Epithelial cell of proximal tubule (primary cell): ENCODE data around the gene MTNR1A. TPM values are rescaled to one million over a fixed set of nuclear protein-coding genes. Genes with fewer than 3 reads are reported as not detected.

Source experiments
- DNase-seq: peaks from one replicate; pipeline ENCODE4 v3.0.0-alpha.2; 2011; ENCODE audit warnings: low read depth
- H3K4me3 ChIP-seq: 2 replicates; pipeline ENCODE4 v1.5.1; 2011; ENCODE audit warnings: low read depth, mild to moderate bottlenecking, low read length
- CTCF ChIP-seq: conservative IDR thresholded peaks from 2 replicates; pipeline ENCODE4 v1.5.1; 2012; ENCODE audit warnings: low read depth, mild to moderate bottlenecking, low read length
- total RNA-seq: library from RNA; depleted of rRNA; stranded (reverse); fragments of >200 nt; gene quantifications from 2 replicates; pipeline ENCODE4 v1.2.3, GENCODE V29; 2015

Gene MTNR1A
- total RNA-seq, 1 donor from 2014 or later, result not detected

- no peak for DNase-seq
- H3K4me3 ChIP-seq, result no peak overlapping the region
- no peak for TF ChIP-seq CTCF
Observed at GRCh38 chr4:186566068-186566467, 10.7 kb upstream of the MTNR1A start.

- no peak overlapping the region for H3K4me3 ChIP-seq
- DNase-seq, result no peak
- TF ChIP-seq CTCF, result no peak
Observed at GRCh38 chr4:186563761-186564160, 8.4 kb upstream of the MTNR1A start.

DNA sequence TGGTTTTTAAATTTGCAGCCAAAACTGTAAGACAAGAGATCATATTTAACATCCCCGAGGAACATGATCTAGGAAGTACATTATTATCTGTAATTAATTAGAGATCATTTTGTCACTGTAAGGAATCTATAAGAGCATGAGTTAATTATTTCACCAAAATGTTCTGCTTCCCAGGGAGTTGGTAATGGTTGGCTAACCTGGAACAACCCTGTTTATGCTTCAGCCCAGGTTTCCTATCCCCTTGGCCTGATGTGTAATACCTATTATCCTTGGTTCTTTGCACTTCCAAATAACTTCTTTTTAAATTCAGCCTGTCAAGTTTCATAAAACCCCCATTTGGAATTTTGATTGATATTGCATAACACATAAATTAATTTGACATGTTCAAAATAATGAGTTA, 6.4 kb upstream of the MTNR1A start:
- TF ChIP-seq CTCF, result no peak
- H3K4me3 ChIP-seq, result no peak overlapping the region
- no peak for DNase-seq

- H3K4me3 ChIP-seq, result no peak overlapping the region
- DNase-seq, result no peak
- no peak for TF ChIP-seq CTCF
Observed at GRCh38 chr4:186560647-186561046, 5.3 kb upstream of the MTNR1A start.

DNA sequence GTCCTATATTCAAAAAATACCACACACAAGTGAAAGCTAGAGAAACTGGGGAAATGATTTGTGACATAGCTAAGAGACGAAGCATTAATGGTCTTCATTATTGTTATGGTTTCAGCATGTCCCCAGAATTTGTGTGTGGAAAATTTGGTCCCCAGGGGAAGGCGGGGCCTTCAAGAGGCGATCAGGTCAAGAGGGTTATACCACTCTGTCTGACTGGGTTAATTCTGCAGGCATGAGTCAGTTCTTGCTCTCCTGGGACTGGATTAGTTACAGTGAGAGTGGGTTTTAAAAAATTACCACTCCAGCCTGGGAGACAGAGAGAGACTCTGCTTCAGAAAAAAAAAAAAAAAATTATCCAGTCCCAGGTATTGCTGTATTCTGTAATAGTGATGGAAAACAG, 2.1 kb upstream of the MTNR1A start:
- TF ChIP-seq CTCF, result no peak
- no peak overlapping the region for H3K4me3 ChIP-seq
- no peak for DNase-seq

DNA sequence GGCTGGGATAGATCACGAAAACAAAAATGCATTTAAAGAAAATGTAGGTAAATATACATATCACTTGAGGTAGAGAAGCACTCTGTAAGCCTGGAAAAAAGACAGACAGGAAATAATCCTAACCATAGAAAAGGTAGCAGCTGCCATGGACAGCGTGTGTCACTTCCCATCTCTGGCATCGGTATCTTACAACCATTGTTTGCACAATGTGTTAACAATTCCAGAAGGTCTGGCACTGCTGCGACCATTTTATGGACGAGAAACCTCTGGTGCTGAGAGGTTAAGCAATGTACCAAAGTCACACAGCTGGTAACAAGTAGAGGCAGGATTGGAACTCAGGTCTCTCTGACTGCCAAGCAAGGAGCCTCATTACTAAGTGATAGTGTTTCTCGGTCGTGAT, 1.7 kb upstream of the MTNR1A start:
- no peak for TF ChIP-seq CTCF
- no peak overlapping the region for H3K4me3 ChIP-seq
- DNase-seq, result no peak

GRCh38 chr4:186554539-186554913, 841 bp downstream of the MTNR1A start:
- DNase-seq, result no peak
- TF ChIP-seq CTCF, result peak; percentile 60

More at GRCh38 chr4:186554539-186554913, 841 bp downstream of the MTNR1A start:
- peak overlapping the region; percentile 53 for H3K4me3 ChIP-seq
